ENCODE measurements around the gene ABHD16A.

The ABHD16A gene

DNA sequence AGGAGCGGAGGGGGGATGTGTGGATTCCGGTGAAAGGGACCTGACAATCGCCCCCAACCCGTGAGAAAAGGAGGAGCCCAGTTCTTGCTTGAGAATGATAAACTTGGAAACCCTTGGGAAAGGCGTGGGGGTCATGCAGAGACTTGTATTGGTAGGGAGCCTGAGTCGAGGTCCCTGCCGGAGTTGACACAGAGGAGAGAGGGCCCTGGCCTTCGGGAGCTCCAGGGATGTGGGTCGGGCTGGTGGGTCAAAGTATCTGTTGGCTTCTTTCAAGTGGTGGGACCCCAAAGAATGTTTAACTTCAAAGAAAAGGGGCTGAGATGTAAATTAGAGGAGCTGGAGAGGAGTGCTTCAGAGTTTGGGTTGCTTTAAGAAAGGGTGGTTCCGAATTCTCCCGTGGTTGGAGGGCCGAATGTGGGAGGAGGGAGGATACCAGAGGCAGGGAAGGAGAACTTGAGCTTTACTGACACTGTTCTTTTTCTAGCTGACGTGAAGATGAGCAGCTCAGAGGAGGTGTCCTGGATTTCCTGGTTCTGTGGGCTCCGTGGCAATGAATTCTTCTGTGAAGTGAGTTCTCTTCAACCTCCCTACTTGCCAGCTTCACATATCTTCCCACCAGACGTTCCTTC is 36.7 kb downstream of the ABHD16A start:
- CTCF ChIA-PET, result no interaction called here
- DNase-seq (ENCODE audit: extremely low spot score), result no peak
- TF ChIP-seq, protein P1, sequence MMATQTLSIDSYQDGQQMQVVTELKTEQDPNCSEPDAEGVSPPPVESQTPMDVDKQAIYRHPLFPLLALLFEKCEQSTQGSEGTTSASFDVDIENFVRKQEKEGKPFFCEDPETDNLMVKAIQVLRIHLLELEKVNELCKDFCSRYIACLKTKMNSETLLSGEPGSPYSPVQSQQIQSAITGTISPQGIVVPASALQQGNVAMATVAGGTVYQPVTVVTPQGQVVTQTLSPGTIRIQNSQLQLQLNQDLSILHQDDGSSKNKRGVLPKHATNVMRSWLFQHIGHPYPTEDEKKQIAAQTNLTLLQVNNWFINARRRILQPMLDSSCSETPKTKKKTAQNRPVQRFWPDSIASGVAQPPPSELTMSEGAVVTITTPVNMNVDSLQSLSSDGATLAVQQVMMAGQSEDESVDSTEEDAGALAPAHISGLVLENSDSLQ (IDR thresholded peaks at IDR 0.05), result no peak
- no peak for TF ChIP-seq SP1 (IDR thresholded peaks at IDR 0.05)
- TF ChIP-seq HDGF (IDR thresholded peaks at IDR 0.05; ENCODE audit: borderline replicate concordance), result no peak
- no peak for TF ChIP-seq FOXA1 (IDR thresholded peaks at IDR 0.05)
- TF ChIP-seq SUZ12 (IDR thresholded peaks at IDR 0.05), result no peak
- no peak for TF ChIP-seq FOXM1 (IDR thresholded peaks at IDR 0.05; ENCODE audit: borderline replicate concordance)
- TF ChIP-seq FOXK2 (IDR thresholded peaks at IDR 0.05), result no peak
- no peak for TF ChIP-seq ARNT (IDR thresholded peaks at IDR 0.05)
- TF ChIP-seq CTBP1 (IDR thresholded peaks at IDR 0.05; ENCODE audit: borderline replicate concordance), result no peak
- TF ChIP-seq NFRKB (IDR thresholded peaks at IDR 0.05), result no peak
- TF ChIP-seq LEF1 (IDR thresholded peaks at IDR 0.05; ENCODE audit: borderline replicate concordance), result no peak
- TF ChIP-seq L3MBTL2 (conservative IDR thresholded peaks at IDR 0.05), result no peak
- TF ChIP-seq ELF4 (IDR thresholded peaks at IDR 0.05), result no peak
- no peak for TF ChIP-seq BHLHE40 (IDR thresholded peaks at IDR 0.05; ENCODE audit: borderline replicate concordance)
- TF ChIP-seq TARDBP (IDR thresholded peaks at IDR 0.05), result no peak
- TF ChIP-seq ZNF384 (IDR thresholded peaks at IDR 0.05), result no peak
- POLR2A ChIA-PET, result interaction anchor here (0.7 to 1.4 kb wide), 6 partner anchors 11 to 181 kb away, joined by 3 to 7 read pairs (median 3); partner anchors contain the start of genes APOM, BAG6 and DDX39B

DNA sequence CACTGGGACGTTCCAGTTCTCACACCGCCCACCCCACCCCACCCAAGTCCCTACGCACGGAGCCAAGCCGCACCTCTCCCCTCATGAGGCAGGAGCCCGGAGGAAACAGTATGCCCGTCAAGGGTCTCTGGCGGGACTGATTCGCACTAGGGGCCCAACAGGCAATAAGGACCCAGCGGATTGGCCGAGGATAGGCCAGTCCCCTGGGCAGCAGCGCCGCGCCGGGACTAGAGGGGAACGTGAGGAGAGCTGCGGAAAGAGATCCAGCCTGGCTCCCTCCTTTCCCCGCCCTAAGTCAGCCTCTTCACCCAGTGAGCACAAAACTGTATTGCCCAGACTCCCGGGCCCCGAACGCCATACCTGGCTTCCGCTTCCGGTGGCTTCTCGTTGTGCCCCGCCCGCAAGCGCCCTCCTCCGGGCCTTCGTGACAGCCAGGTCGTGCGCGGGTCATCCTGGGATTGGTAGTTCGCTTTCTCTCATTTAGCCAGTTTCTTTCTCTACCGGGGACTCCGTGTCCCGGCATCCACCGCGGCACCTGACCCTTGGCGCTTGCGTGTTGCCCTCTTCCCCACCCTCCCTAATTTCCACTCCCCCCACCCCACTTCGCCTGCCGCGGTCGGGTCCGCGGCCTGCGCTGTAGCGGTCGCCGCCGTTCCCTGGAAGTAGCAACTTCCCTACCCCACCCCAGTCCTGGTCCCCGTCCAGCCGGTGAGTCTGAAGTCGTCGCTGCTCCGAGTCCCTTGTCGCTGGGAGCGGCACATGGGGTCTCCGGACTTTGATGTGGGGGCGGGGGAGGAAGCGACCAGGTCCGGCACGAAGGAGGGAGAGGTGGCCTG is 37.4 kb downstream of the ABHD16A start, which contains the start of gene CSNK2B:
Gene CSNK2B (plus strand): TSS at position 580 of the 836 bp plus-strand sequence. CDS start 752 bp downstream, outside the sequence.
- ChIA-PET CTCF (interaction anchor here (0.9 kb wide), 1 partner anchor 70 kb away, joined by 4 read pairs; no protein-coding TSS in a partner anchor), POLR2A (interaction anchor here (0.6 to 5.4 kb wide), 19 partner anchors 9 to 161 kb away, joined by 3 to 138 read pairs (median 4); partner anchors contain the start of genes ABHD16A, APOM, BAG6 and DDX39B)

DNA sequence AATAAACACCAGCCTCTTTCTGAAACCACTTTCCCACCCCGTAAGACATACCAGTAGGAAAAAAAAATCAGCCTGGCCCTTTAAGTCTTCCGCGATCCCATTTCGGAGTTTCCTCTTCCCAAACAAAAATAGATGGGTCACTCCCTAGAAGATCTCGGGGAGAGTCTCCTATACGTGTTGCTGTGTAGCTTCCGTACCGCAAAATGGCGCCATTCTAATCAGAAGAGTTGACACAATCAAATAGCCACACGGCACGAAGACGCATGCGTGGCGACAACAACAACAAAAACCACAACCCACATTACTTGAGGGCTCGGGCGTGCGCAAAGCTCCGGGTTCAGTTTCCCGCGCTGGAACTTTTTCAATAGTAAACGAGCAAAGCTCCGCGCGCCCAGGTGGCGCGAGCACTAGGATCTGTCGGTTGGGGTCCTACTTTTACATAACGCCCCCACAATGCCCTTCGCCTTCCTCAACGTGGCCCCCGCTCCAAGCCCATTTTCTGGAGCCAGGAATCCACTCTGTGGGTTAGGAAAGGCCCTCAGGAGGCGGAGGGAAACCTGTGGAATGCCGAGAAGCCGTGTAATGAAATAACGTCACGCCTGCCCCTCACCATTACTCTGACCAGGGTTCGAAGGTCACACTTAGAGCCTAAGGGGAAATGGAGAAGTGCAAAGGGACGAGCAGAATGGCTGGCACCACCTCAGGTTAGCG is 38.2 kb downstream of the ABHD16A start, which contains the start of gene GPANK1:
Gene GPANK1 (minus strand): TSS at position 208 of the 711 bp plus-strand sequence. CDS start 519 bp downstream, outside the sequence.
- DNase-seq (ENCODE audit: extremely low spot score), result peak; percentile 73
- ChIA-PET POLR2A (interaction anchor here (0.5 to 5.4 kb wide), 30 partner anchors 8 to 1307 kb away, joined by 3 to 138 read pairs (median 5); partner anchors contain the start of genes ABHD16A, AIF1, APOM and BAG6), CTCF (interaction anchor here (0.7 to 0.9 kb wide), 2 partner anchors 69 to 427 kb away, joined by 3 to 4 read pairs; no protein-coding TSS in a partner anchor)
- TF ChIP-seq SUZ12 (IDR thresholded peaks at IDR 0.05) (no peak), BHLHE40 (IDR thresholded peaks at IDR 0.05; ENCODE audit: borderline replicate concordance) (no peak), ZNF384 (IDR thresholded peaks at IDR 0.05) (no peak), TARDBP (IDR thresholded peaks at IDR 0.05) (no peak), FOXM1 (IDR thresholded peaks at IDR 0.05; ENCODE audit: borderline replicate concordance) (no peak), LEF1 (IDR thresholded peaks at IDR 0.05; ENCODE audit: borderline replicate concordance) (no peak), L3MBTL2 (conservative IDR thresholded peaks at IDR 0.05) (peak; percentile 84), HDGF (IDR thresholded peaks at IDR 0.05; ENCODE audit: borderline replicate concordance) (no peak), FOXK2 (IDR thresholded peaks at IDR 0.05) (peak; percentile 78; the same call in 1 of the 2 replicates)

More for the DNA sequence above, 37.4 kb downstream of the ABHD16A start, which contains the start of gene CSNK2B:
- peak; percentile 98 for DNase-seq (ENCODE audit: extremely low spot score)
- no peak for TF ChIP-seq NFRKB (IDR thresholded peaks at IDR 0.05)
- TF ChIP-seq ARNT (IDR thresholded peaks at IDR 0.05), result 0 out of 2 replicates have a peak, but pooled peaks have one; percentile 29
- TF ChIP-seq LEF1 (IDR thresholded peaks at IDR 0.05; ENCODE audit: borderline replicate concordance), result no peak
- 0 out of 2 replicates have a peak, but pooled peaks have one; percentile 17 for TF ChIP-seq FOXM1 (IDR thresholded peaks at IDR 0.05; ENCODE audit: borderline replicate concordance)
- TF ChIP-seq FOXK2 (IDR thresholded peaks at IDR 0.05), result no peak
- TF ChIP-seq BHLHE40 (IDR thresholded peaks at IDR 0.05; ENCODE audit: borderline replicate concordance), result no peak
- TF ChIP-seq ZNF384 (IDR thresholded peaks at IDR 0.05), result no peak
- TF ChIP-seq L3MBTL2 (conservative IDR thresholded peaks at IDR 0.05), result peak; percentile 62
- peak; percentile 81 for TF ChIP-seq ELF4 (IDR thresholded peaks at IDR 0.05)
- TF ChIP-seq HDGF (IDR thresholded peaks at IDR 0.05; ENCODE audit: borderline replicate concordance), result no peak
- TF ChIP-seq SUZ12 (IDR thresholded peaks at IDR 0.05), result no peak
- TF ChIP-seq CTBP1 (IDR thresholded peaks at IDR 0.05; ENCODE audit: borderline replicate concordance), result no peak
- no peak for TF ChIP-seq FOXA1 (IDR thresholded peaks at IDR 0.05)
- no peak for TF ChIP-seq SP1 (IDR thresholded peaks at IDR 0.05)
- TF ChIP-seq, protein P1 (IDR thresholded peaks at IDR 0.05), result peak; percentile 70
- no peak for TF ChIP-seq TARDBP (IDR thresholded peaks at IDR 0.05)

DNA sequence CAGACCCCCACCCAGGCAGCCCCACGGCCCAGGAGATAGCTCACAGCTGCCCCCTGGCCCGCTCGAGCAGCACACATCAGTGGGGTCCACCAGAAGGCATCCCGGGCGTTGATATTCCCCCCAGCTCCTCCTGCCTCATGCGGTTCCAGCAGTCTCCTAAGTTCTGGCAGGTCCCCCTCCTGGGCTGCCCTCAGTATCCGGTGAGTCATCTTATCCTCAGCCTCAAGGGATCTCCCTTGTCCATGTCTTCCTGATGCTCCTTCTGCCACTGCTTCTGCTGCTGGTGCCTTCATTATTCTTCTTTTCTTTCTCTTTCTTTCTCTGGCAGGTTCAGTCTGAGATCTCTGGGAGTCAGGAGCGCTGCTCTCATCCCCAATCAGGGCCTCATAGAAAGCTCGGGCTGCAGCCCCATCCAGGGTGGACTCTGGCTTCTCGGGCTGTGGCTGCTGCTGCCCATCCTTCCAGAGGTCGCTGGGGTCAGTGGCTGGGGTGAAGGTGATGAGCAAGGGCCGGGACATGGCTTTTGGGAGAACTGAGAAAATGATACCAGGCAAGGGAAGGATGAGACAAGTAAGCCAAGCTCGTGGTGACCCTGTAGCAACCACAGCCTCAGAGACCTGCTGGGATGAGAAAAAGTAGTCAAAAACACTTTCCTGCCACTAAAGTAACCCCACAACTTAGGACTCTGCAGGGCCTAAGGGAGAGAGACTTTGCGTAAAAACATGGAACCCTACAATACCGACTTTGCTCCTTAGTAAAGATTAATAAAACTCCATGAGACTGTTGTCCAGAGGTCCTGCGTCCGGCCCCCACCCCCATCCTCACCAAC is 38.9 kb downstream of the ABHD16A start:
- TF ChIP-seq LEF1 (IDR thresholded peaks at IDR 0.05; ENCODE audit: borderline replicate concordance) (no peak), SP1 (IDR thresholded peaks at IDR 0.05) (no peak), CTBP1 (IDR thresholded peaks at IDR 0.05; ENCODE audit: borderline replicate concordance) (no peak), BHLHE40 (IDR thresholded peaks at IDR 0.05; ENCODE audit: borderline replicate concordance) (no peak), ELF4 (IDR thresholded peaks at IDR 0.05) (no peak), L3MBTL2 (conservative IDR thresholded peaks at IDR 0.05) (no peak), FOXK2 (IDR thresholded peaks at IDR 0.05) (no peak), ZNF384 (IDR thresholded peaks at IDR 0.05) (no peak), NFRKB (IDR thresholded peaks at IDR 0.05) (no peak), ARNT (IDR thresholded peaks at IDR 0.05) (no peak), TARDBP (IDR thresholded peaks at IDR 0.05) (no peak), SUZ12 (IDR thresholded peaks at IDR 0.05) (no peak), FOXM1 (IDR thresholded peaks at IDR 0.05; ENCODE audit: borderline replicate concordance) (no peak), FOXA1 (IDR thresholded peaks at IDR 0.05) (no peak), HDGF (IDR thresholded peaks at IDR 0.05; ENCODE audit: borderline replicate concordance) (no peak)
- TF ChIP-seq, protein P1 (IDR thresholded peaks at IDR 0.05), result no peak
- ChIA-PET CTCF (interaction anchor here (0.9 kb wide), 1 partner anchor 68 kb away, joined by 4 read pairs; no protein-coding TSS in a partner anchor), POLR2A (interaction anchor here (0.5 to 5.4 kb wide), 31 partner anchors 8 to 1308 kb away, joined by 3 to 138 read pairs (median 5); partner anchors contain the start of genes ABHD16A, AIF1, APOM and BAG6)
- no peak for DNase-seq (ENCODE audit: extremely low spot score)

Measured in HEK293T (cell line).